ENCODE results near the gene OR52E6. TPM values are rescaled to one million over a fixed set of nuclear protein-coding genes. Genes with fewer than 3 reads are reported as not detected.

Gene OR52E6
- not detected for total RNA-seq

GRCh38 chr11:5841797-5842196 is at the start of gene OR52E6:
OR52E6 (minus strand) TSS chr11:5841897; CDS start chr11:5841897, 0 bp downstream.
- Mint-ChIP-seq H3K4me3 (no peak within 1 kb of the TSS), H3K9me3 (no peaks in the 10 kb centered on the region), H3K4me1 (ENCODE audit: low read depth) (no peaks in the 10 kb centered on the region), H3K27me3 (ENCODE audit: low read depth) (peaks cover 29% of the 10 kb centered on the region), H3K36me3 (ENCODE audit: insufficient read depth) (no peaks in the 10 kb centered on the region)
- DNase-seq, result no peak
- no peak for ATAC-seq

GRCh38 chr11:5891216-5891800 is 49.6 kb upstream of the OR52E6 start:
- no peak for DNase-seq
- ATAC-seq, result no peak
- Mint-ChIP-seq H3K9me3 (no peaks in the 10 kb centered on the region), H3K4me3 (no peak overlapping the region), H3K27me3 (ENCODE audit: low read depth) (peaks cover 9% of the 10 kb centered on the region), H3K36me3 (ENCODE audit: insufficient read depth) (no peaks in the 10 kb centered on the region), H3K4me1 (ENCODE audit: low read depth) (no peaks in the 10 kb centered on the region)

- Mint-ChIP-seq H3K4me1 (ENCODE audit: low read depth) (no peaks in the 10 kb centered on the region), H3K36me3 (ENCODE audit: insufficient read depth) (no peaks in the 10 kb centered on the region), H3K9me3 (no peaks in the 10 kb centered on the region), H3K27me3 (ENCODE audit: low read depth) (peaks cover 12% of the 10 kb centered on the region), H3K4me3 (no peak overlapping the region)
- DNase-seq (no peak), ATAC-seq (no peak)
These were observed 46.0 kb upstream of the OR52E6 start for GRCh38 chr11:5887661-5888060.

DNA sequence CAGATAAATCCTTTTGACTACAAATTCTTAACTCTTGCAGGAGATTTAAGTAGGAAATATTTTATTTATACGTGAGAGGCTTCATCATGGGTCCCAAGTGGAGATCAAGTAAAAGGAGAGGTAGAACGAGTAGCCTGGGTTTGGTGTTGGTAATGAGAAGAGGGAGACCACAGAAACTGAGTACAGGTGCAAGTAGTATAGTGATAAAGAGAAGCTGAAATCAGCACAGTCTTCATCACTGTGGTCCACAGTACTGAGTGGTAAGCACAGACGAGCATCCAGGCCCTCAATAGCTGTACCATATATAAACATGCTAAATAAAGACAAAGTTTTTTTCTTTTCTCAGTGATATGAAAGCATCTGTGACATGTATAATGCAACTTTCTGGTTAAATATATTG is 45.5 kb upstream of the OR52E6 start:
- peaks cover 12% of the 10 kb centered on the region for H3K27me3 Mint-ChIP-seq (ENCODE audit: low read depth)
- no peak overlapping the region for H3K4me3 Mint-ChIP-seq
- no peaks in the 10 kb centered on the region for H3K4me1 Mint-ChIP-seq (ENCODE audit: low read depth)
- DNase-seq, result no peak
- H3K36me3 Mint-ChIP-seq (ENCODE audit: insufficient read depth), result no peaks in the 10 kb centered on the region
- no peak for ATAC-seq
- H3K9me3 Mint-ChIP-seq, result no peaks in the 10 kb centered on the region

DNA sequence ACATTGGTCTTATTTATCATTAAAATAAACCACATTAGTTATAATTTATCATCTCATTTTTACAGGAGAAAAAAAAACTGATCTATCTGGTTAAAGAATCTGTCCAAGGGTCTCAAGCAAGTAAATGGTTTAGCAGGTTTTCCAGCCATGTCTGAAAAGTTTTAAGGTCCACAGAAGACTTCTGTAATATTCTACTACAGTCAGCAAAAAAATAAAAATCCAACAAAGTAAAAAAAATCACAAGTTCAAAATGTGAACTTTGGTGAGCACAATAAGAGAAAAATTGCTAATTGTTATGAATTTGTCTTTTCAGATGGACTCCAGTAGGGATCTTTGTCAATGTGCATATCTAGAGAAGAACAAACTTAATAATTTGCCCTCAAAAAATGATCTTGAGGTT is 40.1 kb upstream of the OR52E6 start:
- Mint-ChIP-seq H3K4me3 (no peak overlapping the region), H3K36me3 (ENCODE audit: insufficient read depth) (no peaks in the 10 kb centered on the region), H3K27me3 (ENCODE audit: low read depth) (peaks cover 3% of the 10 kb centered on the region), H3K9me3 (no peaks in the 10 kb centered on the region), H3K4me1 (ENCODE audit: low read depth) (no peaks in the 10 kb centered on the region)
- ATAC-seq (no peak), DNase-seq (no peak)

DNA sequence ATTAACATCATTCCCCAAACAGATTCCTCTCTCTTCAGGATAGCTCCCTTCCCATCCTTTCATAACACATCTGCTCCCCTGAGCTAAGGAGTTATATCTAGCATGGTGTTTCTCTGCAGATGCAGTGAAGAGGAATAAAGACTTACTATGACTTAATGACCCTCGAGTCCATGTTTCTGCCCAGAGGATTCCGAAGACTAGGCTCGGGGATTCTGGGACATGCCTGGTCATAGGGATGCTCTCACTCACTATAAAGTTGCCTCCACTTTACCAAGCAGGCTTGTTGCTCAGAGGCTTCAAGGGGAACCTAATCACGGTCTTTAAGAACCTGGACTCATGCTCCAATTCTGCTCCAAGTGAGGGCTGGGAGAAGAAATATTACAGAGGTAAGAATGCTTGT is 38.6 kb upstream of the OR52E6 start, which contains the start of gene OR52E4:
TSS of gene OR52E4 (plus strand) at position 301 of the 400 bp plus-strand sequence. CDS start 3,664 bp downstream, outside the sequence.
- Mint-ChIP-seq H3K4me1 (ENCODE audit: low read depth) (no peaks in the 10 kb centered on the region), H3K27me3 (ENCODE audit: low read depth) (peaks cover 3% of the 10 kb centered on the region), H3K9me3 (no peaks in the 10 kb centered on the region), H3K36me3 (ENCODE audit: insufficient read depth) (no peaks in the 10 kb centered on the region), H3K4me3 (no peak within 1 kb of the TSS)
- no peak for DNase-seq
- ATAC-seq, result peak in 1 of 2 donors; percentile 28

DNA sequence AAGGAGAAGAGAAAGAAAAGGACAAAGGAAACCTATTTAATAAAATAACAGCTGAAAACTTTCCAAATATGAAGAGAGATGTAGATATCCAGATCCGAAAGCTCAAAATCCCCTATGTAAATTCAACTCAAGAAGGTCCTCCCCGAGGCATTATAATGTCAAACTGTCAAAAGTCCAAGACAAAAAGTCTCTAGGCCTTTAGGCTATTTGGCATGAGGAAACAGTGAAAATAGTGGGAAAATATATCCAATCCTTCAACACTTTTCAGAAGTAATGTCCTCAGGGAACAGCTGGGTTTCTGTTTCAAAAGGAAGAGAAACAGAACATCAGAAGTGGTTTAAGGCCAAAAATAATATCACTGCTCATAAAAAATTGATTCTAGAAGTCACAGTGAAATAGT is 36.9 kb upstream of the OR52E6 start:
- no peak for ATAC-seq
- no peak for DNase-seq

GRCh38 chr11:5865826-5866225 is 24.1 kb upstream of the OR52E6 start:
- Mint-ChIP-seq H3K27me3 (ENCODE audit: low read depth) (peaks cover 6% of the 10 kb centered on the region), H3K9me3 (no peaks in the 10 kb centered on the region), H3K4me1 (ENCODE audit: low read depth) (no peaks in the 10 kb centered on the region), H3K4me3 (no peak overlapping the region), H3K36me3 (ENCODE audit: insufficient read depth) (no peaks in the 10 kb centered on the region)
- DNase-seq (no peak), ATAC-seq (no peak)

More for the DNA sequence above, 36.9 kb upstream of the OR52E6 start:
- H3K4me1 Mint-ChIP-seq (ENCODE audit: low read depth), result no peaks in the 10 kb centered on the region
- H3K27me3 Mint-ChIP-seq (ENCODE audit: low read depth), result no peaks in the 10 kb centered on the region
- no peak overlapping the region for H3K4me3 Mint-ChIP-seq
- no peaks in the 10 kb centered on the region for H3K9me3 Mint-ChIP-seq
- H3K36me3 Mint-ChIP-seq (ENCODE audit: insufficient read depth), result no peaks in the 10 kb centered on the region

DNA sequence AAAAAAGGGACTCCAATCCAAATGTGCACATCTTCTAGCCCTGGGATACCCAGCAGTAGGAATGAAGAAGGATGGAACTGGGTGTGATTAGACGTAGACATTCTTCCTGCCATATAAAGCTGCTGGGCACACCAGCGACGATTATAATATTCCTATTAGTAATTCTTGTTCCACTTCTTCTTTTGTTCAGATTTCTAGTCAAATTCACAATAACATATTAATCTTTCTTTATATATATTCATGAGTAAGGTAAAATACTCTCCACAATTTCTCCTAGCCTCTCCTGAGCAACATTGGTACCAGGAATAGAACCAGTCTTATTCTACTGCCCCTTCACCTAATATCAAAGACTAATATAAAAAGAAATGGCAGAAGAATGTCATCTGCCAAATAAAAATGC is 15.9 kb upstream of the OR52E6 start, which contains the start of gene OR52E8:
TSS of gene OR52E8 (minus strand) at position 101 of the 400 bp plus-strand sequence. CDS start at position 101, 0 bp downstream.
- Mint-ChIP-seq H3K4me3 (no peak within 1 kb of the TSS), H3K36me3 (ENCODE audit: insufficient read depth) (no peaks in the 10 kb centered on the region), H3K27me3 (ENCODE audit: low read depth) (peaks cover 14% of the 10 kb centered on the region), H3K4me1 (ENCODE audit: low read depth) (no peaks in the 10 kb centered on the region), H3K9me3 (no peaks in the 10 kb centered on the region)
- DNase-seq, result no peak
- no peak for ATAC-seq

DNA sequence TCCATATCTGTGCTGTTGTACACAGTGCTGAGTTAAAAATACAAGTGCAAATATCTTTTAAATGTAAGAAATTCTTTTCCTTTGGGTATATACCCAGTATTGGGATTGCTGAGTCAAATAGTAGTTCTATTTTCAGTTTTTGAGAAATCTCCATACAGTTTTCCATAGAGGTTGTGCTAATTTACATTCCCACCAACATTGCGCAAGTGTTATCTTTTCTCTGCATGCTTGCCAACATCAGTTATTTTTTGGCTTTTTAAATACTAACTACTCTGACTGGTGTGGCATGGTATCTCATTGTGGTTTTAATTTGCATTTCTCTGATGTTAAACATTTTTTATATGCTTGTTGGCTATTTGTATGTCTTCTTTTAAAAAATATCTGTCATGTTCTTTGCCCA is 9.3 kb upstream of the OR52E6 start:
- DNase-seq (no peak), ATAC-seq (no peak)
- Mint-ChIP-seq H3K4me3 (no peak overlapping the region), H3K27me3 (ENCODE audit: low read depth) (peaks cover 12% of the 10 kb centered on the region), H3K4me1 (ENCODE audit: low read depth) (no peaks in the 10 kb centered on the region), H3K36me3 (ENCODE audit: insufficient read depth) (no peaks in the 10 kb centered on the region), H3K9me3 (no peaks in the 10 kb centered on the region)

DNA sequence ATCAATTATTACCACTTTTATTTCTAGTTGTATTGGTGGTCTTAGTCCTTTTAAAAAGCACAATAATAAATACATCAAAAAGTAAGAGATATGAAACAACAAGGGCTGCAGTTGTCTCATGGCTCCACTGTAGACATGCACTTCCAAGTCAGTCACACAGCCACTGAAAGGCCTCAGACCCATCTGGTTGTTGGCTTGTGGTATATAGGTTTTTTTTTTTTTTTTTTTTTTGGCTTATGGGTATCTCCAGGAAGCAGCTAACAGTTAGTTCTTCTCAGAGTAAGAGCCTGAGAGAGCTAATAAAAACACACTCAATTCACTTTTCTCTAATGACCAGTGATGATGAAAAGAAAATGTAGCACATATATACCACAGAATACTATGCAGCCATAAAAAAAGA is 6.0 kb upstream of the OR52E6 start:
- Mint-ChIP-seq H3K4me3 (no peak overlapping the region), H3K36me3 (ENCODE audit: insufficient read depth) (no peaks in the 10 kb centered on the region), H3K9me3 (no peaks in the 10 kb centered on the region), H3K4me1 (ENCODE audit: low read depth) (no peaks in the 10 kb centered on the region), H3K27me3 (ENCODE audit: low read depth) (peaks cover 5% of the 10 kb centered on the region)
- ATAC-seq, result no peak
- DNase-seq, result no peak

DNA sequence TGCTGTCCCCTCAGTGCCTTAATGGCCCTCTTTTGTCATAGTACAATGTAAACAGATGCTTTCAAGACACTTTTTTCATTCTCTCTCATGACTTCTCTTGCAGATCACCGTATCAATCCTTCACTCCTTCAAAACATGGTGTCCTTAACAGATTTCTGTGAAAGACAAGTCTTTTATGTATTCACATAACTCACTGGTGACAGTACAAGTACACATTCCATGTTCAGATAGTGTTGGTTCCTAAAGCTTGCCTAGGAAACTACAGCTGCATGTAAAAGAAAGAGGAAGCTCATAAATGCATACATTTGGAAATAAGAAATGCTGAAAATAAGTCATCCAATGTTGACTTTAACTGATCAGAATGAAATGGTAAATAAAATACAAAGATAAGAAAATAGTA is 5.0 kb upstream of the OR52E6 start:
- Mint-ChIP-seq H3K36me3 (ENCODE audit: insufficient read depth) (no peaks in the 10 kb centered on the region), H3K4me1 (ENCODE audit: low read depth) (no peaks in the 10 kb centered on the region), H3K27me3 (ENCODE audit: low read depth) (peaks cover 5% of the 10 kb centered on the region), H3K4me3 (no peak overlapping the region), H3K9me3 (no peaks in the 10 kb centered on the region)
- DNase-seq (no peak), ATAC-seq (no peak)

- peaks cover 33% of the 10 kb centered on the region for H3K27me3 Mint-ChIP-seq (ENCODE audit: low read depth)
- no peaks in the 10 kb centered on the region for H3K9me3 Mint-ChIP-seq
- no peak for DNase-seq
- ATAC-seq, result no peak
- H3K4me1 Mint-ChIP-seq (ENCODE audit: low read depth), result no peaks in the 10 kb centered on the region
- no peak overlapping the region for H3K4me3 Mint-ChIP-seq
- H3K36me3 Mint-ChIP-seq (ENCODE audit: insufficient read depth), result no peaks in the 10 kb centered on the region
These were observed 4.0 kb downstream of the OR52E6 start for GRCh38 chr11:5837695-5838094.

DNA sequence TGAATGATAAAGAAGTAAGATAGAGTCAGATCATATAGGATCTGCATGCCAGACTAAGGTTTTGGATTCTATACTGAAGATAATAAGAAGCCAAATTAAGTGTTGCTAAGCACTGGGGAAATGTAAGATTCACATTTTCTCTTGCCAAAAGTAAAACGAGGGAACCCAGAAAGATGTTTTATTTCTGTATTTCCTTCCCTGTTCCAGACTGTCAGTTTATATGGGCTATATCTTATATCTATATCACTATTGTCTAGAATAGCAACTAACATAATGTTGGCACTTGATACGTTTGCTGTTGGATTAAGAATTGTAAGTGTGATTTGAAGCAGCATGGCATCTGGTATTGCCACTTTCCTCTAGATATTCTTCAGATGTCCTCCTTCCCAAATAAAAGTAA is 8.3 kb downstream of the OR52E6 start:
- Mint-ChIP-seq H3K4me3 (no peak overlapping the region), H3K27me3 (ENCODE audit: low read depth) (peaks cover 18% of the 10 kb centered on the region), H3K4me1 (ENCODE audit: low read depth) (no peaks in the 10 kb centered on the region), H3K9me3 (no peaks in the 10 kb centered on the region), H3K36me3 (ENCODE audit: insufficient read depth) (no peaks in the 10 kb centered on the region)
- no peak for ATAC-seq
- DNase-seq, result no peak

- DNase-seq (no peak), ATAC-seq (no peak)
- peaks cover 8% of the 10 kb centered on the region for H3K27me3 Mint-ChIP-seq (ENCODE audit: low read depth)
- no peak overlapping the region for H3K4me3 Mint-ChIP-seq
- H3K36me3 Mint-ChIP-seq (ENCODE audit: insufficient read depth), result no peaks in the 10 kb centered on the region
- no peaks in the 10 kb centered on the region for H3K9me3 Mint-ChIP-seq
- H3K4me1 Mint-ChIP-seq (ENCODE audit: low read depth), result no peaks in the 10 kb centered on the region
These were observed 10.4 kb downstream of the OR52E6 start for GRCh38 chr11:5831196-5831829.
